ENCODE results near the gene PPFIA1.

Gene PPFIA1

DNA sequence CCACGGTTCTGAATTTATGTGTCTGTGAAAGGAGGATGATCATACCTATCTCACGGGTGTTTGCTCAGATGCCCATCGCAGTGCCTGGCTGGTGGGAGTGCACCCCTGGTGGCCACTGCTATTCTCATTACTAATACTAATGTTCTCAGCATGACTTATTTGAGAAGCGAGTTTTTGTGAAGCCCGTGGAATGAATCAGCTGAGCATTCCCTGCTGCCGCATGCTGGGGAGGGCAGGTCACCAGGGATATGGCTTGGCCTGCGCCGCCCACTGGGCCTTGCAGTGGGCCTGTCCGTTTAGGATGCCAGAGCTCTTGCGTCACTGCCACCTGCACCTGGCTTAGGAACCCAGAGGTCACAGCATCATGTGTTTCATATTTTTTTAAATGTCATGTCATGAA is 144.7 kb downstream of the PPFIA1 start:
- peaks cover 73% of the 10 kb centered on the region for H3K36me3 ChIP-seq (ENCODE audit: insufficient read depth, low read length)
- no peak overlapping the region for H3K9ac ChIP-seq (ENCODE audit: low read depth, low read length)
- H3K4me1 ChIP-seq (ENCODE audit: insufficient read depth, low read length) = no peaks in the 10 kb centered on the region
- H3K9me3 ChIP-seq (ENCODE audit: control insufficient read depth, insufficient read depth, low read length) = no peaks in the 10 kb centered on the region

DNA sequence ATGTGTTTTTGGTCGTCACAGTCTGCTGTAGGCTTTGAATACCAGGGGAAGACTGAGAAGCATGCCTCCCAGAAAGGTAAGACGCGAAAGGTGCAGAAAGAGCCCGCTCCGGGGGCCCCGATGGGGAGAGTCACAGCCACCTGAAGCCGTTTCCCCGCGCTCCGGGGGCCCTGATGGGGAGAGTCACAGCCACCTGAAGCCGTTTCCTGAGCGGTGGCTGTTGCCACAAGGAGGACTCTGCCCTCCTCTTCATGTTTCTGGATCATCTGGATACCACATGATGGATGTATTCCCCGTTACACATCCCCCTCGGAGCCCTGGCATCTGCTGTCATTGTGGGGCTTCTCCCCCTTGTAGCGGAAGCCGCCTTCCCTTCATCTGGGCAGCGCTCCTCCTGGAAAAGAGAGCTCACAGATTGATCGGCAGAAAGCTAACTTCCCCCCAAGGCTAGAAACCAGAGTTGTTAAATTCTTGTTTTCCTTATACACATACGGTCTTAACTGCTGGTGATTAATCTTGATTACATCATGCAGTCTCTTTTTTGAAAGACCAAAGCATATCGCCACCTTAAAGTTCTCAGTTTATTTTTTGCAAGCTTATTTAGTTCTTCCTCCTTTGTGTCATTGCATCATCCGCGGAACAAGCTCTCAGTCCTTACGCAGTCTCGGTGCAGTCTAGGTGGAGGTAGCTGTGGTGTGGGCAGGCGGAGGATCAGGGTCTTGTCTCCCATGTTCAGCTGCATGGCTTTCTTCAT is 145.3 kb downstream of the PPFIA1 start:
- Histone ChIP-seq H3K4me1 (ENCODE audit: insufficient read depth, low read length) (no peaks in the 10 kb centered on the region), H3K36me3 (ENCODE audit: insufficient read depth, low read length) (peaks cover 72% of the 10 kb centered on the region), H3K9me3 (ENCODE audit: control insufficient read depth, insufficient read depth, low read length) (no peaks in the 10 kb centered on the region), H3K9ac (ENCODE audit: low read depth, low read length) (no peak overlapping the region)

- Histone ChIP-seq H3K4me1 (ENCODE audit: insufficient read depth, low read length) (no peaks in the 10 kb centered on the region), H3K36me3 (ENCODE audit: insufficient read depth, low read length) (peaks cover 76% of the 10 kb centered on the region), H3K9me3 (ENCODE audit: control insufficient read depth, insufficient read depth, low read length) (no peaks in the 10 kb centered on the region), H3K9ac (ENCODE audit: low read depth, low read length) (no peak overlapping the region)
Observed at GRCh38 chr11:70416881-70417280, 146.4 kb downstream of the PPFIA1 start.

GRCh38 chr11:70418130-70418529 is 147.6 kb downstream of the PPFIA1 start:
- no peaks in the 10 kb centered on the region for H3K9me3 ChIP-seq (ENCODE audit: control insufficient read depth, insufficient read depth, low read length)
- no peaks in the 10 kb centered on the region for H3K4me1 ChIP-seq (ENCODE audit: insufficient read depth, low read length)
- no peak overlapping the region for H3K9ac ChIP-seq (ENCODE audit: low read depth, low read length)
- H3K36me3 ChIP-seq (ENCODE audit: insufficient read depth, low read length) = peaks cover 74% of the 10 kb centered on the region

DNA sequence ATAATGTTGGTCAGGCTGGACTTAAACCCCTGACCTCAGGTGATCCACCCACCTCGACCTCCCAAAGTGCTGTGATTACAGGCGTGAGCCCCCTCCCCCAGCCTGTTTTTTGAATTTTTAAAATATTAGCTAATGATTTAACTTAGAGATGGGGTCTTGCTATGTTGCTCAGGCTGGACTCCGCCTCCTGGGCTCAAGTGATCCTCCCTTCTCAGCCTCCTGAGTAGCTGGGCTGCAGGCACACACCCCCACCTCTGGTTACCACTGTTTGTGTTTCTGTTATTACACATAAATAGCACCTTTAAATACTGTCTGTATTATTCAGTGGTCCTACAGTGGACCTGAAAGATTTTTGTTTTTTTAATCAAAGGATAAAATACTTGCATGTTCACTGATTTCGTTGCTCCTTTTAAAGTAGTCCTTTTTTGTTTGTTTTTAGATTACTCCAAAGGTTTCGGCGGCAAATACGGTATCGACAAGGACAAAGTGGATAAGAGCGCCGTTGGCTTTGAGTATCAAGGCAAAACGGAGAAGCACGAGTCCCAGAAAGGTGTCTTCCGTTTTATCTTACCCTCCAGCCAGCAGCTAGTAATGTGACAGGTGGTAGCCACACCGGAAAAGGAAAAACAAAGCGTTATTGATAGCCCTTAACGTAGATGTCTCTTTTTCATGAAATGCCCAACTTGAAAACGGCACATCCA is 149.0 kb downstream of the PPFIA1 start:
- H3K4me1 ChIP-seq (ENCODE audit: insufficient read depth, low read length) = peaks cover 3% of the 10 kb centered on the region; the same call in 1 of the 2 replicates
- no peak overlapping the region for H3K9ac ChIP-seq (ENCODE audit: low read depth, low read length)
- no peaks in the 10 kb centered on the region for H3K9me3 ChIP-seq (ENCODE audit: control insufficient read depth, insufficient read depth, low read length)
- H3K36me3 ChIP-seq (ENCODE audit: insufficient read depth, low read length) = peaks cover 70% of the 10 kb centered on the region

- Histone ChIP-seq H3K4me1 (ENCODE audit: insufficient read depth, low read length) (peaks cover 3% of the 10 kb centered on the region; the same call in 1 of the 2 replicates), H3K9ac (ENCODE audit: low read depth, low read length) (no peak overlapping the region), H3K36me3 (ENCODE audit: insufficient read depth, low read length) (peaks cover 65% of the 10 kb centered on the region), H3K9me3 (ENCODE audit: control insufficient read depth, insufficient read depth, low read length) (no peaks in the 10 kb centered on the region)
Observed at GRCh38 chr11:70420008-70420464, 149.5 kb downstream of the PPFIA1 start.

GRCh38 chr11:70420496-70420895 is 150.0 kb downstream of the PPFIA1 start:
- H3K9me3 ChIP-seq (ENCODE audit: control insufficient read depth, insufficient read depth, low read length) = no peaks in the 10 kb centered on the region
- no peak overlapping the region for H3K9ac ChIP-seq (ENCODE audit: low read depth, low read length)
- peaks cover 64% of the 10 kb centered on the region for H3K36me3 ChIP-seq (ENCODE audit: insufficient read depth, low read length)
- peaks cover 3% of the 10 kb centered on the region; the same call in 1 of the 2 replicates for H3K4me1 ChIP-seq (ENCODE audit: insufficient read depth, low read length)

DNA sequence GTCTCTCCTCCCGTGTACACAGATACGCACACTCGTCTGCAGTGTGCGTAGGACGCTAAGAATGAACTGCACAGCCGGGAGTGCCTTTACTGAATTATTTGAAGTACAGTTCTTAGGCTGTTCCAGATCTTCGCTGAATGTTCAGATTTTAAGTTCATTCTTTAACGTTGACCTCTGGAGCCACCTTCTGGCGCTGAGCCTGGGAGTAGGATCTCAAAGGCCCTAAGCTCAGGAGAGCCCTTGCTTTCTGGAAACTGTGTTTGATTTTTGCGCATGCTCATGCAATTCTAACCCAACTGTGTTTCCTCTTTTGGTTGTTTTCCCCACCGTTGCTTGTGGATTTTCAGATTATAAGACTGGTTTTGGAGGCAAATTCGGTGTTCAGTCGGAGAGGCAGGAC is 150.6 kb downstream of the PPFIA1 start:
- H3K36me3 ChIP-seq (ENCODE audit: insufficient read depth, low read length) = peaks cover 59% of the 10 kb centered on the region

GRCh38 chr11:70422692-70423522 is 152.4 kb downstream of the PPFIA1 start:
- H3K36me3 ChIP-seq (ENCODE audit: insufficient read depth, low read length) = peaks cover 56% of the 10 kb centered on the region
- H3K4me1 ChIP-seq (ENCODE audit: insufficient read depth, low read length) = peaks cover 3% of the 10 kb centered on the region; the same call in 1 of the 2 replicates
- no peaks in the 10 kb centered on the region for H3K9me3 ChIP-seq (ENCODE audit: control insufficient read depth, insufficient read depth, low read length)
- no peak overlapping the region for H3K9ac ChIP-seq (ENCODE audit: low read depth, low read length)

More for the DNA sequence above, 150.6 kb downstream of the PPFIA1 start:
- H3K9me3 ChIP-seq (ENCODE audit: control insufficient read depth, insufficient read depth, low read length) = no peaks in the 10 kb centered on the region
- no peak overlapping the region for H3K9ac ChIP-seq (ENCODE audit: low read depth, low read length)
- peaks cover 3% of the 10 kb centered on the region; the same call in 1 of the 2 replicates for H3K4me1 ChIP-seq (ENCODE audit: insufficient read depth, low read length)

GRCh38 chr11:70423523-70424505 is 153.3 kb downstream of the PPFIA1 start:
- H3K4me1 ChIP-seq (ENCODE audit: insufficient read depth, low read length) = peaks cover 3% of the 10 kb centered on the region; the same call in 1 of the 2 replicates
- H3K36me3 ChIP-seq (ENCODE audit: insufficient read depth, low read length) = peaks cover 49% of the 10 kb centered on the region
- H3K9ac ChIP-seq (ENCODE audit: low read depth, low read length) = no peak overlapping the region
- H3K9me3 ChIP-seq (ENCODE audit: control insufficient read depth, insufficient read depth, low read length) = no peaks in the 10 kb centered on the region

DNA sequence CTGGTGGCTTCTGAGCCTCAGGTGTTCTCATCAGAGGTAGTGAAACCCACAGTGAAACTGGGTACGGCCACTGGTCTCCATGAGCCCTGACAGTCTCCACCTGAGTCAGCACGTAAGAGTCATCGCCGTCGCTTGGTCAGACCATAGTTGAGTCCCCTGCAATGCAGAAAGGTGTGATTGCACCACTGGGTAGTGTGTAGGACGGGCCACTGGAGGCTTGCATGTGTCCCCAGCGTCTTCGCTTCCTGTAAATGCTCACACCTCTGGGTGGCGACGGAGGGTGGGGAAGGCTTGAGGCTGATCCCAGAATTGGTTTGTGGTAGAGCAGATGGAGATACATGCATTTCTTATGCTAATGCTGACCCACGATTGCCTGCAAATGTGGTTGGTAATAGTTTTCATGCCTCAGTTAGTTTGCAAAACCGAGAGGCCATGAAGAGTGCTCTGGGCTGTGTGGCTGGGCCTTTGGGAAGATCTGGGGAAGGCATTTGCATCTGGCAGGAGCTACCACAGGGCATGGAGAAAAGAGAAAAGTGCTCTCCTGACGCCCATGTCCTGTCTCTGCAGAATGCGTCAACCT is 154.4 kb downstream of the PPFIA1 start:
- Histone ChIP-seq H3K9me3 (ENCODE audit: control insufficient read depth, insufficient read depth, low read length) (no peaks in the 10 kb centered on the region), H3K4me1 (ENCODE audit: insufficient read depth, low read length) (peaks cover 3% of the 10 kb centered on the region; the same call in 1 of the 2 replicates), H3K36me3 (ENCODE audit: insufficient read depth, low read length) (peaks cover 47% of the 10 kb centered on the region), H3K9ac (ENCODE audit: low read depth, low read length) (no peak overlapping the region)

- Histone ChIP-seq H3K4me1 (ENCODE audit: insufficient read depth, low read length) (peaks cover 3% of the 10 kb centered on the region; the same call in 1 of the 2 replicates), H3K9ac (ENCODE audit: low read depth, low read length) (no peak overlapping the region), H3K36me3 (ENCODE audit: insufficient read depth, low read length) (peaks cover 40% of the 10 kb centered on the region), H3K9me3 (ENCODE audit: control insufficient read depth, insufficient read depth, low read length) (no peaks in the 10 kb centered on the region)
Observed at GRCh38 chr11:70427436-70427835, 156.9 kb downstream of the PPFIA1 start.

Data from ES-I3 (cell line).